Measurements from ENCODE around the gene FCAMR.

DNA sequence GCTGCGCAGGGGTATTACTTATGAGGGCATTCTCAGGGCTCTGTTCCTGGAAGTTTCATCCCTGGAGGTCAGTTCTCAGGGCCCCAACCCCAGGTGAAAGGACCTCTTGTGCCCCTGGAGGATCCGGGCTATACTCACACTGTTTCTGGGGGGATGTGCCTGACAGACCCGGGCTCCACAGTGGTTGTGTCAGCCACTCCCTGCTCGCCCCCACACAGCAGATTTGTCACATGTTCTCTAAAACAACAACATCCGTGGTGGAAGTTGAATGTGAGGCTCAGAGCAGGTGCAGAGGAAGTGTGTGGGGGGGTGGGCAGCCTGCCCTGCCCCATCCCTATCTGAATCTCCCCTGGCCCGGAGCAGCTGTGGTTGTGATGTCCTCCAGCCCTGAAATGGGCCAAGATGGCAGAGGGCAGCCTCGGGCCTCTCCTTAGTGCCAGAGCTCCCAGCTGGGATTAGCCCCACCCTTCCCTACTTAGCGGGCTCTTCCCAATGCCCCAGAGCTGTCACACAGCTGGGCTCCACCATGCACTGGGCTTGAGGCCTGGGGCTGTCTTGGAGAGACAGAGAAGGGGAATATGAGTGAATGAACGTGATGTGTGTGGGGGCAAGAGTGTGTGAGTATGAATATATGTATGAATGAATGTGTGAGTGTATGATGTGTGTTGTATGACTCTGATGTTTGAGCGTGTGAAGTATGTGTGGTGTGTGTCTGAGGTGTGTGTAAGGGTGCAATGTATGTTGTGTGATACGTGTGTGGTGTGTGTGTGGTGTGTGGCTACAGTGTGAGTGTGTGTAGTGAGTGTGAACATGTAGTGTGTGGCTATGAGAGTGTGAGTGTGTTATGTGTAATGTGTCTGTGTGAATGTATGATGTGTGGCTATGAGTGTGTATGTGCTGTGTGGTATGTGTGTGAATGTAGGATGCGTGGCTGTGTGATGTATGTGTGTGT lies 47.0 kb downstream of the FCAMR start:
- no peak for TF ChIP-seq POLR2A (IDR thresholded peaks at IDR 0.05)
- TF ChIP-seq, protein P1, sequence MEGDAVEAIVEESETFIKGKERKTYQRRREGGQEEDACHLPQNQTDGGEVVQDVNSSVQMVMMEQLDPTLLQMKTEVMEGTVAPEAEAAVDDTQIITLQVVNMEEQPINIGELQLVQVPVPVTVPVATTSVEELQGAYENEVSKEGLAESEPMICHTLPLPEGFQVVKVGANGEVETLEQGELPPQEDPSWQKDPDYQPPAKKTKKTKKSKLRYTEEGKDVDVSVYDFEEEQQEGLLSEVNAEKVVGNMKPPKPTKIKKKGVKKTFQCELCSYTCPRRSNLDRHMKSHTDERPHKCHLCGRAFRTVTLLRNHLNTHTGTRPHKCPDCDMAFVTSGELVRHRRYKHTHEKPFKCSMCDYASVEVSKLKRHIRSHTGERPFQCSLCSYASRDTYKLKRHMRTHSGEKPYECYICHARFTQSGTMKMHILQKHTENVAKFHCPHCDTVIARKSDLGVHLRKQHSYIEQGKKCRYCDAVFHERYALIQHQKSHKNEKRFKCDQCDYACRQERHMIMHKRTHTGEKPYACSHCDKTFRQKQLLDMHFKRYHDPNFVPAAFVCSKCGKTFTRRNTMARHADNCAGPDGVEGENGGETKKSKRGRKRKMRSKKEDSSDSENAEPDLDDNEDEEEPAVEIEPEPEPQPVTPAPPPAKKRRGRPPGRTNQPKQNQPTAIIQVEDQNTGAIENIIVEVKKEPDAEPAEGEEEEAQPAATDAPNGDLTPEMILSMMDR (IDR thresholded peaks at IDR 0.05) = no peak

All from uterus (tissue), 2 donors.